Neural cell (in vitro differentiated cells): ENCODE results near the gene EXD2. TPM values are rescaled to one million over a fixed set of nuclear protein-coding genes. Genes with fewer than 3 reads are reported as not detected.

Experiments
- H2AFZ ChIP-seq: fragments of 200-600, 300-800 bp; sonication (generic), shearing (Covaris generic); 2 replicates; pipeline ENCODE4 v1.6.0; 2014; ENCODE audit warnings: low read depth, mild to moderate bottlenecking, antibody characterized with exemption, low read length, moderate library complexity
- H3F3A ChIP-seq: fragments of 200-600 bp; shearing (Covaris generic); 2 replicates; pipeline ENCODE4 v1.6.1; 2016; ENCODE audit warnings: mild to moderate bottlenecking, moderate library complexity, mixed read lengths, antibody characterized with exemption, low read length; ENCODE audit not compliant: insufficient read depth, poor library complexity, severe bottlenecking
- H3K27ac ChIP-seq: fragments of 200-600, 300-800 bp; sonication (generic), shearing (Covaris generic); 2 replicates; pipeline ENCODE4 v1.5.1; 2014; ENCODE audit warnings: mild to moderate bottlenecking, low read length, moderate library complexity
- H3K27me3 ChIP-seq: fragments of 300-800, 200-600 bp; sonication (generic), shearing (Covaris generic); 2 replicates; pipeline ENCODE4 v1.6.0; 2014; ENCODE audit warnings: mild to moderate bottlenecking, low read depth, low read length, moderate library complexity; ENCODE audit not compliant: insufficient read depth
- H3K36me3 ChIP-seq: fragments of 300-800, 200-600 bp; sonication (generic), shearing (Covaris generic); 2 replicates; pipeline ENCODE4 v1.5.1; 2014; ENCODE audit warnings: mild to moderate bottlenecking, antibody characterized with exemption, low read length, moderate library complexity; ENCODE audit not compliant: insufficient read depth
- H3K4me2 ChIP-seq: fragments of 300-800, 200-600 bp; sonication (generic), shearing (Covaris generic); 2 replicates; pipeline ENCODE4 v1.6.0; 2014; ENCODE audit warnings: mild to moderate bottlenecking, low read length
- H3K4me3 ChIP-seq: fragments of 300-800, 200-600 bp; sonication (generic), shearing (Covaris generic); 2 replicates; pipeline ENCODE4 v1.5.1; 2014; ENCODE audit warnings: mild to moderate bottlenecking, low read length, moderate library complexity
- H3K79me2 ChIP-seq: fragments of 200-600 bp; shearing (Covaris generic); replicated peaks from 2 replicates; pipeline ENCODE4 v1.6.0; 2014; ENCODE audit warnings: mild to moderate bottlenecking, low read length, moderate library complexity; ENCODE audit not compliant: insufficient read depth
- H3K9ac ChIP-seq: fragments of 300-800, 200-600 bp; sonication (generic), shearing (Covaris generic); 2 replicates; pipeline ENCODE4 v1.6.1; 2016; ENCODE audit warnings: mild to moderate bottlenecking, low read length, mixed read lengths
- H3K9me2 ChIP-seq: fragments of 200-600 bp; shearing (Covaris generic); 2 replicates; pipeline ENCODE4 v1.6.1; 2016; ENCODE audit warnings: mild to moderate bottlenecking, low read length, mixed read lengths; ENCODE audit not compliant: insufficient read depth
- H3K9me3 ChIP-seq: fragments of 200-600, 300-800 bp; sonication (generic), shearing (Covaris generic); 2 replicates; pipeline ENCODE4 v1.6.1; 2016; ENCODE audit warnings: mild to moderate bottlenecking, mixed run types, low read length, moderate library complexity, mixed read lengths
- H4K20me1 ChIP-seq: fragments of 200-600 bp; shearing (Covaris generic); 2 replicates; pipeline ENCODE4 v1.6.1; 2016; ENCODE audit warnings: mild to moderate bottlenecking, mixed run types; ENCODE audit not compliant: insufficient read depth
- EP300 ChIP-seq: fragments of 450-650 bp; conservative IDR thresholded peaks from 2 replicates; pipeline ENCODE4 v1.6.1; 2014; ENCODE audit warnings: antibody characterized with exemption, mild to moderate bottlenecking, moderate library complexity; ENCODE audit not compliant: poor library complexity, severe bottlenecking
- EZH2 ChIP-seq: fragments of 200-600, 300-800 bp; shearing (Covaris generic), sonication (generic); IDR thresholded peaks from 2 replicates; pipeline ENCODE4 v1.6.1; 2014; ENCODE audit warnings: antibody characterized with exemption, low read length, borderline replicate concordance, mild to moderate bottlenecking; ENCODE audit not compliant: insufficient read depth, poor library complexity, severe bottlenecking
- MXI1 ChIP-seq: fragments of 450-650 bp; conservative IDR thresholded peaks from 2 replicates; pipeline ENCODE4 v1.6.1; 2014; ENCODE audit warnings: antibody characterized with exemption, mild to moderate bottlenecking; ENCODE audit not compliant: poor library complexity, severe bottlenecking
- POLR2AphosphoS5 ChIP-seq: IDR thresholded peaks from 2 replicates; pipeline ENCODE4 v1.6.1; 2012
- RAD21 ChIP-seq: fragments of 450-650 bp; conservative IDR thresholded peaks from 2 replicates; pipeline ENCODE4 v1.6.1; 2014; ENCODE audit warnings: antibody characterized with exemption, mild to moderate bottlenecking, moderate library complexity
- SMC3 ChIP-seq: fragments of 450-650 bp; conservative IDR thresholded peaks from 2 replicates; pipeline ENCODE4 v1.6.1; 2014; ENCODE audit warnings: antibody characterized with exemption, mild to moderate bottlenecking, moderate library complexity; ENCODE audit not compliant: poor library complexity
- TAF1 ChIP-seq: IDR thresholded peaks from 2 replicates; pipeline ENCODE4 v1.6.1; 2012; ENCODE audit warnings: low read depth
- polyA plus RNA-seq: library from polyadenylated mRNA; depleted of rRNA; stranded (reverse); fragments of >200 nt; gene quantifications from 2 replicates; pipeline ENCODE4 v1.2.3, GENCODE V29; 2014
- TF ChIP-seq, protein P1 (sequence below): fragments of 450-650 bp; IDR thresholded peaks from 2 replicates; pipeline ENCODE4 v1.5.1; 2014; ENCODE audit warnings: antibody characterized with exemption, mild to moderate bottlenecking, moderate library complexity; ENCODE audit not compliant: poor library complexity, severe bottlenecking
- TF ChIP-seq, protein P2 (sequence below): IDR thresholded peaks from 2 replicates; pipeline ENCODE4 v1.6.1; 2012; ENCODE audit warnings: borderline replicate concordance

EXD2 gene
- polyA plus RNA-seq, 1 donor from 2014 or later, result 43.3 TPM

DNA sequence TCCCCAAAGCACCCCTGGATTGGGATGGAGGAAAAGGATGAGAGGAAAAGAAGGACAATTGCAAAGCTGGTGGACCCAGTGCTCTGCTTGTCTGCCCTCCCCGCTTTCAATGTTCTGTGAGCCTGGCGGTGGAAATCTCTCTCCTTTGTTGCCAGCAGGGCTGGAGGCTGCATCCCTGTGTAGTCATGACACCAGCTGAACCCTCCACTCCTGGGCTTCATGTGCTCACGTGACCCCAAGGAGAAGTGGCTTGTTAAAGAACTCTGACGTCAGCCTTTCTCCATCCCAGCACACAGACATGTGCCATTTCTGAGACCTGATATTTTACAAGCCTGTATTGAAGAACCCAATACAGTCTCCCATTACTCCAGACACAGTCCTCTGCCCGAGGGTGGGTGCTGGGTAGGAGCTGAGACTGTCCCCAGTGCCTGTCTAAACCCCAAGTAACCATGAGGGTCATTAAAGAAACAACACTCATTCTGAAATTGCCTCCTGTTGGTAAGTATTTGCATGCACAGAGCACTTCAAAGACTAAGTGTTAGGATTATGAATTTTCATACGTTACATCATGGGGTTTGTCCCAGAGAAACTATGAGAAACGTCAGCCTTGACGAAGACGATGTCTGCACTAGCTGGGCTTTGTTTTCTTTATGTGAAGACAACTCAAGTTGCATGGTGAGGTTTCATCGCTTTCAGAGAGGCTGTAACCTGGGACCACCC, 90.3 kb downstream of the EXD2 start:
- Histone ChIP-seq H2AFZ (no peak overlapping the region), H3K9me2 (no peaks in the 10 kb centered on the region)
- TF ChIP-seq, protein P1, sequence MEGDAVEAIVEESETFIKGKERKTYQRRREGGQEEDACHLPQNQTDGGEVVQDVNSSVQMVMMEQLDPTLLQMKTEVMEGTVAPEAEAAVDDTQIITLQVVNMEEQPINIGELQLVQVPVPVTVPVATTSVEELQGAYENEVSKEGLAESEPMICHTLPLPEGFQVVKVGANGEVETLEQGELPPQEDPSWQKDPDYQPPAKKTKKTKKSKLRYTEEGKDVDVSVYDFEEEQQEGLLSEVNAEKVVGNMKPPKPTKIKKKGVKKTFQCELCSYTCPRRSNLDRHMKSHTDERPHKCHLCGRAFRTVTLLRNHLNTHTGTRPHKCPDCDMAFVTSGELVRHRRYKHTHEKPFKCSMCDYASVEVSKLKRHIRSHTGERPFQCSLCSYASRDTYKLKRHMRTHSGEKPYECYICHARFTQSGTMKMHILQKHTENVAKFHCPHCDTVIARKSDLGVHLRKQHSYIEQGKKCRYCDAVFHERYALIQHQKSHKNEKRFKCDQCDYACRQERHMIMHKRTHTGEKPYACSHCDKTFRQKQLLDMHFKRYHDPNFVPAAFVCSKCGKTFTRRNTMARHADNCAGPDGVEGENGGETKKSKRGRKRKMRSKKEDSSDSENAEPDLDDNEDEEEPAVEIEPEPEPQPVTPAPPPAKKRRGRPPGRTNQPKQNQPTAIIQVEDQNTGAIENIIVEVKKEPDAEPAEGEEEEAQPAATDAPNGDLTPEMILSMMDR, result no peak
- TF ChIP-seq RAD21 (no peak), EZH2 (no peak), POLR2AphosphoS5 (no peak), EP300 (no peak), MXI1 (no peak), TAF1 (no peak), SMC3 (no peak)
- TF ChIP-seq, protein P2, sequence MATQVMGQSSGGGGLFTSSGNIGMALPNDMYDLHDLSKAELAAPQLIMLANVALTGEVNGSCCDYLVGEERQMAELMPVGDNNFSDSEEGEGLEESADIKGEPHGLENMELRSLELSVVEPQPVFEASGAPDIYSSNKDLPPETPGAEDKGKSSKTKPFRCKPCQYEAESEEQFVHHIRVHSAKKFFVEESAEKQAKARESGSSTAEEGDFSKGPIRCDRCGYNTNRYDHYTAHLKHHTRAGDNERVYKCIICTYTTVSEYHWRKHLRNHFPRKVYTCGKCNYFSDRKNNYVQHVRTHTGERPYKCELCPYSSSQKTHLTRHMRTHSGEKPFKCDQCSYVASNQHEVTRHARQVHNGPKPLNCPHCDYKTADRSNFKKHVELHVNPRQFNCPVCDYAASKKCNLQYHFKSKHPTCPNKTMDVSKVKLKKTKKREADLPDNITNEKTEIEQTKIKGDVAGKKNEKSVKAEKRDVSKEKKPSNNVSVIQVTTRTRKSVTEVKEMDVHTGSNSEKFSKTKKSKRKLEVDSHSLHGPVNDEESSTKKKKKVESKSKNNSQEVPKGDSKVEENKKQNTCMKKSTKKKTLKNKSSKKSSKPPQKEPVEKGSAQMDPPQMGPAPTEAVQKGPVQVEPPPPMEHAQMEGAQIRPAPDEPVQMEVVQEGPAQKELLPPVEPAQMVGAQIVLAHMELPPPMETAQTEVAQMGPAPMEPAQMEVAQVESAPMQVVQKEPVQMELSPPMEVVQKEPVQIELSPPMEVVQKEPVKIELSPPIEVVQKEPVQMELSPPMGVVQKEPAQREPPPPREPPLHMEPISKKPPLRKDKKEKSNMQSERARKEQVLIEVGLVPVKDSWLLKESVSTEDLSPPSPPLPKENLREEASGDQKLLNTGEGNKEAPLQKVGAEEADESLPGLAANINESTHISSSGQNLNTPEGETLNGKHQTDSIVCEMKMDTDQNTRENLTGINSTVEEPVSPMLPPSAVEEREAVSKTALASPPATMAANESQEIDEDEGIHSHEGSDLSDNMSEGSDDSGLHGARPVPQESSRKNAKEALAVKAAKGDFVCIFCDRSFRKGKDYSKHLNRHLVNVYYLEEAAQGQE, result no peak

DNA sequence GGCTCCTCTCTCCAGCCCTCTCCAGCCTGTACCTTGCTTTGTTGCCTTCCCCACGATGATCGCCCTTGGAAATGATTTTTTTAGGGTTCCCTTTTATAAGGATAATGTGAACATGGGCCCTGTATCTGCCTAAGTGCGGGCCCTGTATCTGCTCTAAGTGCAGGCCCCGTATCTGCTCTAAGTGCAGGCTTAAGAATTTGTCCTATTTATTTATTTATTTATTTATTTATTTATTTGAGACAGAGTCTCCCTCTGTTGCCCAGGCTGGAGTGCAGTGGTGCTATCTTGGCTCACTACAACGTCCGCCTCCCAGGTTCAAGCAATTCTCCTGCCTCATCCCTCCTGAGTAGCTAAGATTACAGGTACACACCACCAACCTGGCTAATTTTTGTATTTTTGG, 91.2 kb downstream of the EXD2 start:
- H3K36me3 ChIP-seq, result no peaks in the 10 kb centered on the region
- H3K79me2 ChIP-seq, result no peaks in the 10 kb centered on the region
- no peaks in the 10 kb centered on the region for H3K27me3 ChIP-seq
- H3K9me3 ChIP-seq, result no peaks in the 10 kb centered on the region
- no peak overlapping the region for H3K4me3 ChIP-seq
- H2AFZ ChIP-seq, result no peak overlapping the region
- no peak overlapping the region for H3K27ac ChIP-seq
- TF ChIP-seq POLR2AphosphoS5, result no peak
- TF ChIP-seq, protein P2, result no peak
- no peak for TF ChIP-seq EP300
- no peak for TF ChIP-seq TAF1
- TF ChIP-seq, protein P1, result no peak
- TF ChIP-seq MXI1, result no peak
- H3K9me2 ChIP-seq, result no peaks in the 10 kb centered on the region
- H3K9ac ChIP-seq, result no peak overlapping the region
- no peaks in the 10 kb centered on the region for H4K20me1 ChIP-seq
- no peaks in the 10 kb centered on the region for H3F3A ChIP-seq
- no peak overlapping the region for H3K4me2 ChIP-seq

More for the DNA sequence above, 90.3 kb downstream of the EXD2 start:
- H3K36me3 ChIP-seq, result no peaks in the 10 kb centered on the region
- no peaks in the 10 kb centered on the region for H3K79me2 ChIP-seq
- no peaks in the 10 kb centered on the region for H3K27me3 ChIP-seq
- no peaks in the 10 kb centered on the region for H3F3A ChIP-seq
- H3K9me3 ChIP-seq, result no peaks in the 10 kb centered on the region
- no peaks in the 10 kb centered on the region for H4K20me1 ChIP-seq
- H3K4me2 ChIP-seq, result no peak overlapping the region
- H3K9ac ChIP-seq, result no peak overlapping the region
- H3K27ac ChIP-seq, result peak overlapping the region; percentile 12
- H3K4me3 ChIP-seq, result no peak overlapping the region
